Central memory CD4-positive, alpha-beta T cell (primary cell): ENCODE results near the gene FBXO27.
"Not testable (repeated sequence)": the region's sequence is repeated elsewhere in the genome, so short reads cannot be mapped to it uniquely, and the experiment has no call there.

Experiments used
- DNase-seq: peaks from one replicate; pipeline ENCODE4 v3.0.0; 2022

The FBXO27 gene

DNA sequence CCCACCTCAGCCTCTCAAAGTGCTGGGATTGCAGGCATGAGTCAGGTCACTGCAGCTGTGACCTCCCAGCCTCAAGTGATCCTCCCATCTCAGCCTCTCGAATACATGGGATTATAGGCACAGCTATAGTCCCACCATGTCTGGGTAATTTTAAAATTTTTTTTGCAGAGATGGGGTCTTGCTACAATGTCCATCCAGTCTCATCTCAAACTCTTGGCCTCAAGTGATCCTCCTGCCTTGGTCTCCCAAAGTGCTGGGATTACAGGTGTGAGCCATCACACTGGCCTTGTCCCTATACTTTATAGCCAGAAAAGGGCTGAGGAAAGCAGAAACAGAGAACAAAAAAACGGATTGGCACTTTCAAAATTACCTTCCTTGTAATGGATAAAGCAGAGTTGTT is 4.8 kb upstream of the FBXO27 start:
- no peak for DNase-seq

DNA sequence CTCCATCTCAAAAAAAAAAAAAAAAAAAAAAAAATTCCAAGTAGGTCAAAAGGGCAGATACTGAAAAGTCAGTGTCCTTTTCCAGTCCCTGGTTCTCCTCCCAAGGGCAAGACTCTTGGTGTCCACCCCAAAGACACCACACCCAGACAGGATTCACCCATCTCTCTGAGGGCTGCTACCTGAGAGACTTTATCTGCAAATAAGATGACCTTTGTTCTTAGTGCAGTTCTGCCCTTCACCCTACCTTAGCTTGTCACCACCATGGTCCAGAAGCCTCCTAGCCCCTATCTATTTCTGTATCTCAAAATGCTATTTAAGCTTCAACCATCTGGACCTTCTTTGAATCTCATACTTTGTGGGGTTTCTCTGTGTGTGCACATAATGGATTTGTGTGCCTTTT is 4.2 kb upstream of the FBXO27 start:
- DNase-seq: no peak

DNA sequence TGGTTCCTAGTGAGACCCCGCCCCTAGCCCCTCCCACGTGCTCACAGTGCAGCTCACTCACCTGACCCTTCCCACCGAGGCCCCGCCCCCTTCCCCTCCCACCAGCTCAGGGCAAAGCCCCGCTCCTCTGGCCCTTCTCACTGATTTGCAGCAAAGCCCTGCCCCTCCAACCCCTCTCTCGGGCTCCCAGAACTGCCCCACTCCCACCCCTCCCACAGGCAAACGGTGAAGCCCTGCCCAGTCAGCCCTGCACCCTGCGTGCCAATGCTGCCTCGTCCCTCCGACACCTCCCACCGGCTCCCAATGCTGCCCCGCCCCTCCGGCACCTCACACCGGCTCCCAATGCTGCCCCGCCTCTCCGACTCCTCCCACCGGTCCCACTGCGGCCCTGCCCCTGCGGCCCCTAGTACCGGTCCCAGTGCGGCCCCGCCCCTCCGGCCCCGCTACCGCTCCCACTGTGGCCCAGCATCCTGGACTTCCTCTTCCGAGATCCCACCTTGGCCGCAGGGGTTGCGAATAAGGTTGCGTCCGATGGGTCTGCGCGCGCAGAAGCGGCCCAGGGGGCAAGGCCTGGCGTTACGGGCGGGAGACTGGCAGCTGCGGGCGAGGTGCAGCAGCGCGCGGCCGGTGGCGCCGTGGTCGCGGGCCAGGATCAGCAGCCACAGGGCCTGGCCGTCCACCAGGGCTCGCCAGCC is 834 bp downstream of the FBXO27 start:
- peak; percentile 67 for DNase-seq

DNA sequence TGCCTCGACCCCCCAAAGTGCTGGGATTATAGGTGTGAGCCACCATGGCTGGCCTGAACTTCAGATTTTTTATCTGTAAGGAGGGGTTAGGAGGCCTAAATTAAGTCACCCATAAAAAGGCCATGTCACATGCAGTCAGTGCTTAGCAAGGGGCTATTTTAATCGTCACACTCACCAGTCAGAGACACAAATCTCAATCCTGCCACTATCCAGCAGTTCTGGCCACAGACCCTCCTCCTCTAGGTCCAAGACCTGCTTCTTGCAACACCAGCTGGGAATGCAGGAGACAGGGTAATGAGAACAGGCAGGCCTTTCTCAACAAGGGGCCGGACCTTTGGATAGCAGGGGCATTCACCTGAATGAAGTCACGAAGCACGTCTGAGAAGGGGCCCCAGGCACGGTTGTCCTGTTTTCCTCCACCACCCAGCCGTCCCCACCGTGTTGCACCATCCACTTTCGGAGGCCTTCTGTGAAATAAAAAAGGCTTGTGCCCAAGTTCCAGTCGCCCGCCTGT is 1.4 kb downstream of the FBXO27 start:
- no peak for DNase-seq

DNA sequence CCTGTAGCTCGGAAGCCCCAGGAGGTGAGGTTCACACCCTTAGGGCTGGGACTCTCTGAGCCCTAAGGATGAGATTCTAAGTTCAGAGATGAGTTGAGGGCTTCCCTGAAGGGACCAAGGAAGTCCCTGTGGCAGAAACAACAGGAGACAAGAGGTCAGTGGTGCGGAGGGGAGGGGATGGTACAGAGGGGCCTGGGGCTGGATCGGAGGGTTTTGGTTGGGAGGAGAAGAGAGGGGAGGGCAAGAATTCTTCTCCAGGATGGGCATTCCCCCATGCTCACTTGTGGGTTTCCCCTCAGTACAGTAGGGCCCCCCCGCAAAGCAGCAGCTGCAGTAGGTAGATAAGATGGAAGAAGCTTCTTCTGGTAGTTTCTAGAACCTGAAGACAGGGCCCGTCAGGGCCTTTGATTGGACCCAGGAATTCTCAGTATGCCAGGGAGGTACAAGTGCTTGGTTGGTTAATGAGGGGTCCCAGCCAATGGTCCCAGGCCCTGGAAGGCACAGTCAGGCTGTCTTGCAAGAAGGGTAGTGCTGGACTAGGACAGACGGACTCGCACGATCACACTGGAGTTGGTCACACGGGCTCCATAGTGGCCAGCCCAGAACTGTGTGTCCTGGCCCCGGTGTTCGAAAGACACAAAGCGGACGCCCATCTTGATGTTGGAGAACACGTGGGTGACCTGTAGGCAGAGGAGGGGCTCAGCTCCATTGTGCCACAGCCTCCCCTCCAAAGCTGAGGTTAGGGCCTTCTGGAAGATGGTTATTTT is 7.3 kb downstream of the FBXO27 start:
- no peak for DNase-seq

DNA sequence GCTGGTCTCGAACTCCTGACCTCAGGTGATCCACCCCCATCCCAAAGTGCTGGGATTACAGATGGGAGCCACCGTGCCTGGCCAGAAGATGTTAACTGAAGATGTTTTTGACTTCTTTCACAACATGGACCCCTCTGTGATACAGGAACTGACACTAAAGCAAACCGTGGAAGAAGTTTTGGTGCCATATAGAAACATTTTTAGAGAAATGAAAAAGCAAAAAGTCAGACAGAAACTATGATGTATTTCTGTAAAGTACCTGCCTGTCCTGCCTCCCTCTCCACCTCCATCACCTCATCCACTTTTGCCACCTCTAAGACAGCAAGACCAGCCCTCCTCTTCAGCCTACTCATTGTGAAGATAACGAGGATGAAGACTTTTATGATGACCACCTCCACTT is 11.3 kb downstream of the FBXO27 start:
- DNase-seq: no peak

DNA sequence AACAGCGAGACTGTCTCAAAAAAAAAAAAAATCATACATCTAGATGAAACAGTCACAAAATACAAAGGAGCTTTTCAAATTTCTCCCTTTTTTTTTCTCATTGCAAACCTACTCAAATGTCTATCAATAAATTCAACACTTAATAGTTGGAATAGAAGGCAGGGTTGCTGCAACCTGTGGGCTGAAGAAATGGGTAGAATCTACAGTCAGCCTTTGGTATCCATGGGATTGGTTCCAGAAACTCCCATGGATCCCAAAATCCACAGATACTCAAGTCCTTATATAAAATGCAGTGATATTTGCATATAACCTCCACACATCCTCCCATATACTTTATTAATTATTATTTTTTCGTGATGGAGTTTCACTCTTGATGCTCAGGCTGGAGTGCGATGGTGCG is 14.7 kb downstream of the FBXO27 start:
- no peak for DNase-seq

DNA sequence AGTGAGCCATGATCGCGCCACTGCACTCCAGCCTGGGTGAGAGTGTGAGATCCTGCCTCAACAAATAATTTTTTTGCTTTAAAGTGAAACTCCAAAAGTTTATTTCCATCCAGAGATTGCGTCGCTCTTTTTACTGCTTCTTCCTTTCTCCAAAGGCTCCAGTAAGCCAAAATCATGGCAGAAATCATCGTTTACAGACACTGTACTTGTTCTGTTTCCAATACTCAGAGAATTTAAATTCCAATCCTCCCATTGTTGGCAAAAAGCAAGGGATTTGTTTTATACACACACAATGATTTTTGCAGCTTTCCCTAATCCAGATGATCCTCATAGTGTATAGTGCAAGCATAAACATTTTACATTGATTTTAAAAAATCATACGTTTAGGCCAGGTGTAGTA is 15.3 kb downstream of the FBXO27 start:
- DNase-seq: no peak

DNA sequence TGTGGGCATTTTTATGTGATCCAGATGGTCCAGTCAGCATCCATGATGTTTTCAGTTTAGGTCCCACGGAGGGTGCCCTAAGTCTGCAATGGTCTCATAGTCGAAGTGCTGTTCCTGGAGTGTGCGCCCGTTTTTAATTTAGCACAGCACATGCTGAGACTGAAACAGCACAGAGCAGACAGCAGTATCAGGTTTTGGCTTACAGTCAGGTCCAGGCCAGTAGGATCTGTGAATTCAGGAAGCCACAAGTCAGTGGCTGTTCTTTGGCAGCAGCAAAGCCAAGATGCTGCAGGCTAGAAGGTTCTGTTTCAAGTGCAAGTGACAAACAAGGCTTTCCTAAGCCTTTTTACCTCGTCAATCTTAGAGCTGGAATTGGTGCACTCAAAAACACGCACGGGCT is 18.3 kb downstream of the FBXO27 start:
- DNase-seq: no peak

DNA sequence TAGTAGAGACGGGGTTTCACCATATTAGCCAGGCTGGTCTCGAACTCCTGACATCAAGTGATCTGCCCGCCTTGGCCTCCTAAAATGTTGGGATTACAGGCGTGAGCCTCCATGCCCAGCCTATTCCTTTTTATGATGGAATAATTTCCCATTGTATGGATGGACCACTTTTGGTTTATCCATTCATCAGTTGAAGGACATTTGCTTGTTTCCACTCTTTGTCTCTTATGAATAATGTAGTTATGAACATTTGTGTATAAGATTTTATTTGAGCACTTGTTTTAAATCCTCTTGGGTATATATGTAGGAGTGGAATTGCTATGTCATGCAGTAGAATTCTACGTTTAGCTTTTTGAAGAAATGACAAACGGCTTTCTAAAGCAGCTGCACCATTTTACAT is 23.3 kb downstream of the FBXO27 start:
- no peak for DNase-seq

DNA sequence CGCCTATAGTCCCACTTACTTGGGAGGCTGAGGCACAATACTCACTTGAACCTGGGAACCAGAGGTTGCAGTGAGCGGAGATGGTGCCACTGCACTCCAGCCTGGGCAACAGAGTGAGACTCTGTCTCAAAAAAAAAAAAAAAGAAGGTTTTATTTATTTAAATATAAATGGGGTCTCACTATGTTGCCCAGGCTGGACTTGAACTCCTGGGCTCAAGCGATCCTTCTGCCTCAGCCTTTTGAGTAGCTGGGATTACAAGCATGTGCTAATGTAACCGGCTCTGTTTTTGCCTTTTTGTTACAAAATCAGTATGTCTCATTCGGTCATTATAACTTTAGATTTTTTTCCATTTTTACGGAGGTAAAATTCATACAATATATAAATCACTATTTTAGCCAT is 24.2 kb downstream of the FBXO27 start:
- no peak for DNase-seq

DNA sequence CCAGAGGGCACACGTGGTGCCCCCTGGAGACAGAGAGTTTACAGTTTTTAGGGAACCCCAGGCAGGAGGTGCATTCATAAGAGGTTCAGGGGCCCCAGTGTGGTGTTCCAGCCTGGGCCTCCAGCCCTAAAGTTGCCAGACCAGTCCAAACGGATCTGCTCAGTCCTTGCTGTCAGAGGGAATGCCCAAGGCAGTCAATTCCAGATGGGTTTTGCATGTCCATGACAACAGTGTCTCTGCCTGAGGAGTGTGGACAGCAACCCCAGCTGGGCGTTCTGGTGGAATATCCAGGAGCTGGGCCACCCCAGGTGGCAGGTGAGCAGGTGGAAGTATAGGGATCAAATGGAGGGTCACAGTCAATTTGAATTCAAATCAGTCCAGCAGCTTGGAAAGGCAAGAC is 25.3 kb downstream of the FBXO27 start:
- no peak for DNase-seq

DNA sequence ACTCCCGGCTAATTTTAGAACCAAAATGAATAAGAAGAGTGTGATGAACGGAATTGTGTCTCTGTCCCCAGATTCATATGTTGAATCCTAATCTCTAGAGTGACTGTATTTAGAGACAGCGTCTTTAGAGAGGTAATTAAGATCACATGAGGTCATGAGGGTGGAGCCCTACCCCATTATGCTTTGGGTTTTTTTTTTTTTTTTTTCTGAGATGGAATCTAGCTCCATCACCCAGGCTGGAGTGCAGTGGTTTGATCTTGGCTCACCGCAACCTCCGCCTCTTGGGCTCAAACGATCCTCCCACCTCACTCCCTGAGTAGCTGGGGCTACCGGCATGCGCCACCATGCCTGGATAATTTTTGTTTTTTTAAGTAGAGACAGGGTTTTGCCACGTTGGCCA is 27.9 kb downstream of the FBXO27 start:
- no peak for DNase-seq

DNA sequence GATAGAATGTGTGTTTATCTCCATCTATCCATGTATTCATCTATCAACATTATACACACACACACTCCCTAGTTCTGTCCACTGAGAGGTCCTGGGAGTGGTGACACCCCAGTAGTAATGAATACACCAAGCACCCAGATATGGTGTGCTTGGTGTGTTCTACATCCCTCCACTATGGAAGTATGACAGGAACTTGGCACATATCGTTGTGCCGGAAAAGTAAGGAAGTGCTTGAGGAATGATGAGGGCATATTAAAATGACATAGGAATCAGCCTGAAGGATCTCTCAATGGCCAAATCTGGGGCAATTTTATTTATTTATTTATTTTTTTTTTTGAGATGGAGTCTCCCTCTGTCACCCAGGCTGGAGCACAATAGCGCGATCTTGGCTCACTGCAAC is 28.6 kb downstream of the FBXO27 start:
- no peak for DNase-seq

DNA sequence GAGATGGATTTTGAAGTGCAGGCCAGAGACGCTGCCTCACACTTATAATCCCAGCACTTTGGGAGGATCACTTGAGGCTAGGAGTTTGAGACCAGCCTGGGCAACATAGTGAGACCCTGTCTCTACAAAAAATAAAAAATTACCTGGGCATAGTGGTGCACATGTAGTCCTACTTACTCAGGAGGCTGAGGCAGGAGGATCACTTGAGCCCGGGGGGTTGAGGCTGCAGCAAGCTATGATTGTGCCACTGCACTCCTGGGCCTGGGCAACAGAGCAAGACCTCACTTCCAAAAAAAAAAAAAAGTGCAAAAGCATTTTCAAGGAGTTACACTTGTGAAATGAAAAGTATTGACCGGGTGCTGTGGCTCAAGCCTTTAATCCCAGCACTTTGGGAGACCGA is 29.2 kb downstream of the FBXO27 start:
- no peak for DNase-seq

DNA sequence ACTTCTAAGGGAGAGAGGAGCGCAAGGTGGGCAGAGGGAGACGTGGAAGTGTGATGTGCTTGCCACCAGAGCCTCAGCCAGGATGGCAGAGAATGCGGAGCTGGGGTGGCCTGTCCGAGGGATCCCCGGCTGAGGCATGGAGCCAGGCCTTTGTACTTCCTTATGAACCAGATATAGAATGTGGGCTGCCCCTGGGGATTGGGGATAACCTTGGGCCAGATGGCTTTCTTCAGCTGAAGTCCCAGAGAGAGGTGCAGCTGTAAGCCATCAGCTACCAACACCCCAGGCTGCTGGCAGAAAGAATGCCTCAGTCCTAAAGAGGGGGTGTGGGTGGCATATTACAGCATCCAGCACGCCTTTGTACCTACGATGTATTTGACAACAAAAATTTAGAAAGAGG is 31.3 kb downstream of the FBXO27 start:
- no peak for DNase-seq

DNA sequence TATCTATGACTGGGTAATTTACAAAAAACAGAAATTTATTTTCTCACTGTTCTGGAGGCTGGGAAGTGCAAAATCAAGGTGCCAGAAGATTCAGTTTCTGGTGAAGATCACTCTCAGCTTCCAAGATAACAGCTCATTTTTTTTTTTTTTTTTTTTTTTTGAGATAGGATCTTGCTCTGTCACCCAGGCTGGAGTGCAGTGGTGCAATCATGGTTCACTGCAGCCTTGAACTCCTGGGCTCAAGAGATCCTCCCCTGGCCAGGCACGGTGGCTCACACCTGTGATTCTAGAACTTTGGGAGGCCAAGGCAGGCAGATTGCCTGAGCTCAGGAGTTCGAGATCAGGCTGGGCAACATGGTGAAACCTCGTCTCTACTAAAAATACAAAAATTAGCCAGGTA is 34.8 kb downstream of the FBXO27 start:
- not testable (repeated sequence) for DNase-seq

DNA sequence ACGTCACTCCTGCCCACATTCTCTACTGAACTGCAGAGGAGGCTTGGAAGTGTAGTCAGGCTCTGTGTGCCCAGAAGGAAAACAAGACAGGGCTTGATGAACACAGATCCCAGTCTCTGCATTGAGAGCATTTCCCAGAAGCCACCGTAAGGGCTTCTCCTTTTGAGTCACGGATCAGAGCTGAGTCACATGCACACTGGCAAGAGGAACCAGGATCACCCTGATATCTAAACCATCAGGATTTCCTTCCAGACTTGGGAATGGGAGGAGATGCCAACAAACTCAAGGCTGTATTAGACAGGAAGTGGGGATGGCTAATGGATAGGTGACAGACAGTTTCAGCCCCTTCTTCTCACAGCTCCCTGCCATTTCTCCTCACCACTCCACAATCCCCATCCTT is 39.1 kb downstream of the FBXO27 start:
- DNase-seq: no peak

DNA sequence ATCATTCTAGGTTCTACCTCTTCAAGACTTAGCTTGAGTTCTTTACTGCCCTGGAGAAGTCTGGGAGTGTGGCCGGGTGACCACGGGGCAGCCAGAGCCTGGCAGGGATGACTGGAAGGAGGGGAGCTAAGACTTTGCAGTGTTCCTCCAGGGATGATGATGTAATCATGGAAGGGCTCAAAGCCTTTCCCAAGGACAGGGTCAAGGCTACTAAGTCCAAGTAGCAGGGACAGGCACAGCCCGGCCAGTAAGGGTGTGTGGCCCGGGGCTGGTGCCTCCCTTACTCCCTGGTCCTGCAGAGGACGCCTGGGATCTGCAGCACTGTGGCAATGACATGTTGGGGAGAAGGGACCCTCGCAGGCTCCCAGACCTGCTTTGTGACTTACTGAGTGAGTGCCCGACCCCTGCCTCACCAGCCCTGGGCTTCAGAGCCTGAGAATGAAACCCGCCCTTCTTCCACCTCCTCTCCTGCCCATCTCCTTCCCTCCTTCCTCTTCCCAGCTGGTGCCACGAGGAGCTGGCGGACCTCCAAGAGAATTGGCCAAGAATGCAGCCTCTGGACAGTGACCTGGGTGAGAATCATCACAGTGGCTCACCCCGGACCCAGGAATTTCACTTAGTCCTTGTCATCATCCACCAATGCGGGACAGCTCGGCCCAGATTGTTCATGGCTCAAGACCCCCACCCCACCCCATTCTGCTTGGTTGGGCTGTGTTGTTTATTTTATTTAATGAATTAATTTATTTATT is 41.2 kb downstream of the FBXO27 start:
- no peak for DNase-seq

DNA sequence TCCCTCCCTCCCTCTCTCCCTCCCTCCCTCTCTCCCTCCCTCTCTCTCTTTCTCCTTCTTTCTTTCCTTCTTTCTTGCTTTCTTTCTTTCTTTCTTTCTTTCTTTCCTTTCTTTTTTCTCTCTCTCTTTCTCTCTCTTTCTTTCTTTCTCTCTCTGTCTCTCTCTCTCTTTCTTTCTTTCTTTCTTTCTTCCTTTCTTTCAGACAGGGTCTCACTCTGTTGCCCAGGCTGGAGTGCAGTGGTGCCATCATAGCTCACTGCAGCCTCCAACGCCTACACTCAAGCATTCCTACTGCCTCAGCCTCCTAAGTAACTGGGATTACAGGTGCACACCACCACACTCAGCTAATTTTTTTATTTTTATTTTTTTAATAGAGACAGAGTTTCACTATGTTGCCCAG is 42.7 kb downstream of the FBXO27 start:
- DNase-seq: not testable (repeated sequence)

DNA sequence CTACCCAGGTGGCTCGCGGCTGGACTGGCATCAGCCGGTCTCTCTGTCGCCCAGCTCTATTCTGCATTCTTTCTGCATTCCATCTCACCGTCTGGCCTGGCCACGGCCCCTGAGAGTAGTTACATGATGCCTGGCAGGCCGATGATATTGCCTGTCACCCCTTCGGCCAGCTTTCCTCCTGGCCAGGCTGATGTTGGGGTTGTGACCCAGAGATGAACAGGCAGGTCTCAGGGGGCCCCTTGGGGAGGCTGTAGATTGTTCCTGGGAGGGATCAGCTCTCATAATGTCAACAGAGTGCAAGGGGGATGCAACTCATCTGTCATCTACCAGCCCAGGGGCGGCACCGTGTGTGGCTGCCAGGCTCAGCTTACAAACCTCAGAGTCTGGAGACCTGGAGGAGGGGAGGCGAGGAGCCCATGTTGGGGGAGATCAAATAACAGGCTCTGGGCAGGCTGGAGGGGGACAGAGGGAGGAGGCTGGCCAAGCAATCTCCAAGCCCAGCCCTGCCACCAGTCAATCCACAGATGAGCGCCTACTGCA is 43.2 kb downstream of the FBXO27 start:
- DNase-seq: no peak

DNA sequence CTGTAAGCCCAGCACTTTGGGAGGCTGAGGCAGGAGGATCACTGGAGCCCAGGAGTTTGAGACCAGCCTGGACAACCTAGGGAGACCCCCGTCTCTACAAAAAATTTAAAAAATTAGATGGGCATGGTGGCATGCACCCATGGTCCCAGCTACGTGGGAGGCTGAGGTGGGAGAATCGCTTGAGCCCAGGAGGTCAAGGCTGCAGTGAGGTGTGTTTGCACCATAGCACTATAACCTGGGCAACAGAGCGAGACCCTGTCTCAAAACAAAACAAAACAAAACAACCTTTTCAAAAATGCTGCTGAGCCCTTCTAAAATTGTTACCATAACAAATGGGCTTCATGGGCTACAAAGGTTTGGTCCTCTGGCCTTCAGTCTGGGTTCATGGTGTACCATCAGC is 43.7 kb downstream of the FBXO27 start:
- DNase-seq: not testable (repeated sequence)

DNA sequence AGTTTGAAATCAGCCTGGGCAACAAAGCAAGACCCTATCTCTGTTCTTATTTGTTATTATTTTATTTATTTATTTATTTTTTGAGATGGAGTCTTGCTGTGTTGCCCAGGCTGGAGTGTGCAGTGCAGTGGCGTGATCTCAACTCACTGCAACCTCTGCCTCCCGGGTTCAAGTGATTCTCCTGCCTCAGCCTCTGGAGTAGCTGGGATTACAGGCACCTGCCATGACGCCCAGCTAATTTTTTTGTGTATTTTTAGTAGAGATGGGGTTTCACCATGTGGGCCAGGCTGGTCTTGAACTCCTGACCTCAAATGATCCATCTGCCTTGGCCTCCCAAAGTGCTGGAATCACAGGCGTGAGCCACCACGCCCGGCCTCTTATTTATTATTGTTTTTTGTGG is 44.6 kb downstream of the FBXO27 start:
- DNase-seq: not testable (repeated sequence)
